ENCODE data around the gene CLEC4C. TPM values are rescaled to one million over a fixed set of nuclear protein-coding genes. Genes with fewer than 3 reads are reported as not detected.

The CLEC4C gene
- total and polyA plus RNA-seq, 2 of the 8 experiments (the other 6 are each of a cell fraction or from before 2014, with no cell fraction given), result 0.76 TPM; not detected in 1

GRCh38 chr12:7719946-7720730, 27.0 kb downstream of the CLEC4C start:
- Histone ChIP-seq H3K56ac (replicated peaks; ENCODE audit: insufficient read length, low read depth, low read length) (no peak overlapping the region), H2AFZ (ENCODE audit: low read length) (no peak overlapping the region), H2BK120ac (replicated peaks; ENCODE audit: low read depth, low read length) (no peak overlapping the region), H4K91ac (replicated peaks; ENCODE audit: insufficient read length, low read length) (no peak overlapping the region), H2BK15ac (ENCODE audit: low read length) (no peak overlapping the region), H3K27me3 (replicated peaks in 1 of 4; ENCODE audit: control insufficient read depth in 3 of 4, extremely low read depth in 1 of 4, insufficient read depth in 3 of 4, low read length in 3 of 4) (no peaks in the 10 kb centered on the region), H3K79me2 (ENCODE audit: control insufficient read depth in 1 of 2, insufficient read depth in 2 of 2, low read length in 2 of 2) (no peaks in the 10 kb centered on the region), H3K14ac (ENCODE audit: insufficient read length) (no peak overlapping the region), H2BK20ac (ENCODE audit: low read length) (no peak overlapping the region), H3K4ac (replicated peaks; ENCODE audit: insufficient read length, low read depth, low read length) (no peak overlapping the region), H3K36me3 (ENCODE audit: control insufficient read depth in 2 of 4, insufficient read depth in 4 of 4, low read length in 3 of 4) (no peaks in the 10 kb centered on the region), H2BK5ac (ENCODE audit: low read depth, low read length) (no peak overlapping the region), H4K8ac (ENCODE audit: extremely low read depth, insufficient read depth, low read length) (no peak overlapping the region), H3K4me3 (ENCODE audit: extremely low read depth in 1 of 4, insufficient read depth in 2 of 4, low read depth in 3 of 4, low read length in 4 of 4) (no peak overlapping the region), H2AK5ac (ENCODE audit: low read depth, low read length) (no peak overlapping the region), H3K23me2 (ENCODE audit: low read depth, low read length) (no peaks in the 10 kb centered on the region), H3K27ac (ENCODE audit: low read depth, low read length) (no peak overlapping the region), H2BK12ac (ENCODE audit: low read depth, low read length) (no peak overlapping the region), H4K20me1 (replicated peaks in 1 of 2; ENCODE audit: control insufficient read depth in 1 of 2, insufficient read depth in 2 of 2, low read length in 2 of 2) (no peaks in the 10 kb centered on the region), H3K4me2 (ENCODE audit: insufficient read depth in 1 of 2, low read depth in 2 of 2, low read length in 2 of 2) (no peak overlapping the region), H3K4me1 (replicated peaks in 1 of 4; ENCODE audit: control insufficient read depth in 3 of 4, insufficient read depth in 4 of 4, low read length in 3 of 4) (peaks cover 0 to 5% (median under 1%) of the 10 kb centered on the region in 4 experiments; a peak in 3 of 7 replicates), H3K9me3 (ENCODE audit: insufficient read depth in 2 of 2, low read depth in 1 of 2, low read length in 1 of 2) (no peaks in the 10 kb centered on the region), H3K79me1 (ENCODE audit: low read depth, low read length) (no peaks in the 10 kb centered on the region), H4K5ac (ENCODE audit: insufficient read length, low read depth, low read length) (no peak overlapping the region), H3K9ac (replicated peaks in 1 of 4; ENCODE audit: extremely low read depth in 1 of 4, low read depth in 3 of 4, low read length in 3 of 4) (no peak overlapping the region), H3K18ac (ENCODE audit: extremely low read depth, low read length) (no peak overlapping the region), H3K23ac (ENCODE audit: insufficient read length) (no peak overlapping the region)
- no peak for FAIRE-seq
- 79% methylated on average over 15 of the region's 15 CpGs; no CpG with 5 or more reads in 1 of the 2 experiments for WGBS, 2 experiments (ENCODE audit: extremely low coverage in 1 of 2, insufficient coverage in 1 of 2, insufficient read length in 1 of 2, insufficient replicate concordance in 2 of 2, low coverage in 1 of 2, low lambda C conversion rate in 2 of 2, missing lambda C conversion rate in 1 of 2)
- DNase-seq (ENCODE audit: low read depth in 1 of 2, low spot score in 2 of 2), result no peak
- TF ChIP-seq TEAD4 (IDR thresholded peaks at IDR 0.05; ENCODE audit: low read depth, low read length), result no peak
- TF ChIP-seq HDAC6 (IDR thresholded peaks at IDR 0.05; ENCODE audit: low read depth, low read length), result no peak
- no peak for TF ChIP-seq JUN (IDR thresholded peaks at IDR 0.05; ENCODE audit: low read depth, low read length)
- CTCF ChIA-PET (ENCODE audit: partially characterized antibody), result interaction anchor here (0.6 to 3.7 kb wide), 4 partner anchors 85 to 112 kb away, joined by 3 to 30 read pairs (median 5); no protein-coding TSS in a partner anchor
- POLR2A ChIA-PET (ENCODE audit: partially characterized antibody), result no interaction called here
